RKO (cell line): ENCODE results near the gene COX7A2L.
"Not testable (repeated sequence)": the region's sequence is repeated elsewhere in the genome, so short reads cannot be mapped to it uniquely, and the experiment has no call there.

ENCODE experiments used
- DNase-seq: peaks from one replicate; pipeline ENCODE4 v3.0.0-alpha.2; 2016; ENCODE audit warnings: low spot score

COX7A2L gene

GRCh38 chr2:42367835-42368234 lies 6.8 kb upstream of the COX7A2L start:
- no peak for DNase-seq

- no peak for DNase-seq
These were observed 5.4 kb upstream of the COX7A2L start for GRCh38 chr2:42366411-42366810.

DNA sequence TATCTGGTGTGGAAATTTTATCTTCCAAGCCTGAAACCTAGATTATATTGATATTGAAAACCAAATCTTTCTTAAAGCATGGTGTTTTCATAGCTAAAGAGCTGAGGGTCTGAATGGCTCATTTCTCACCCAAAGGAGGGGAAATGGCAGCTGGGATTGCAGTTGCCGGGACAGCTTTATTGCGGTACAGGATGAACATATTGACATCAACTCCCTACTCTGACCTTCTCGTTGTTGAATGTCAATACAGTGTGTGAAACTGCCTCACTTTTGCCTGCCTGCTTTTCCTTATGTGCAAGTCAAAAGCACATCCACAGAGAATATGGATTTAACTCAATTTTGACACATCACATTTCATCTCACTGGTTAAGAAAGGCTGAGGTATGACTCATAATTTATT lies 3.6 kb upstream of the COX7A2L start:
- no peak for DNase-seq

- no peak for DNase-seq
These were observed 2.4 kb upstream of the COX7A2L start for GRCh38 chr2:42363413-42363812.

GRCh38 chr2:42361728-42362283 lies 789 bp upstream of the COX7A2L start:
- no peak for DNase-seq

- peak; percentile 4 for DNase-seq
These were observed 526 bp downstream of the COX7A2L start for GRCh38 chr2:42360493-42360889.

DNA sequence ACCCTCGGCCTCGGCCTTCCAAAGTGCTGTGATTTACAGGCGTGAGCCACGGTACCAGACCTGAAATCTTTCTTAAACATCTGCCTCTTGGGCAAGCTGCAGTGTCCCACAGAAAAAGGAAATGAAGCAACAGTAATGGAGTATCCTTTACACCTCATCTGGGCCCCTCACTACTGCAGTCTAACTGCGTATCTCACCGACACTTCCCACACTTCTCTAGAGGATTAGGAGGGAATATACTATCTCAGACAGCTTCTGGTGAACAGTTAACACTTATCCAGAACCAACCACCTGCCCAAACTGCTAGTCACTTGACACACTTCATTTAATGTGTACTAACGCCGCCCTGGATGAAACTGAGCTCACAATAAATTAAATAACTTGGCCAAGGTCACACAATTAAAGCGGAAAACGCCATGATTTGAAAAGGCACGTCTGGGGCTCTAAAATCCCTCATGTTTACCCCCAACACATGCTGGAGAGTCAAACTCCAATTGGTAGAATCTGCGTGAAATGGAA lies 993 bp downstream of the COX7A2L start:
- peak; percentile 57 for DNase-seq

DNA sequence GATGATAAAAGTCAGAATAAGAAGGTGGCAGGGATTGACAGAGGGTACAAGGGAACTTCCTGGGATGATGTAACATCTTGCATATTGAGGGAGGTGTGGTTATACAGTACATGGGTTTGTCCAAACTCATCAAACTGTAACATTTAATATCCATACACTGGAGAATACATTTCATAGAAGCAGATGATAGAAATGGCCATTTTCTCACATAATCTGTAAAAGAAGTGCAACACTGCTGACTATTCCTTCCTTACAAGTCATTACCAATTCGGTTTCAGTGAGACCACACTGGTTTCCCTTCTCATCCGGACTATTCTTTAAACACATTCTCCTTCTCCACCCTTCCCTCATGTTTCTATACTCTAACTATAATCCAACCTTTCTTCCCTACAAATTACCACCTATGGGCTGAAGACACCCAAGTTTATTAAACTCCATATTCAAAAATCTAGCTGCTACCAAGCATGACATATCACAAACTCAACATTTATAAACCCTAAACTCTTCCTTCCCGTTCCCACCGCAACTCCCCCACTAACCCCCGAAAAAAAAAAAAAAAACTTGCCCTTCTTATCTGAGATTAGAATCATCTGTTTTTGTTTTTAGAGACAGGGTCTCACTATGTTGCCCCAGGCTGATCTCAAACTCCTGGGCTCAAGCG lies 1.6 kb downstream of the COX7A2L start:
- peak; percentile 55 for DNase-seq

DNA sequence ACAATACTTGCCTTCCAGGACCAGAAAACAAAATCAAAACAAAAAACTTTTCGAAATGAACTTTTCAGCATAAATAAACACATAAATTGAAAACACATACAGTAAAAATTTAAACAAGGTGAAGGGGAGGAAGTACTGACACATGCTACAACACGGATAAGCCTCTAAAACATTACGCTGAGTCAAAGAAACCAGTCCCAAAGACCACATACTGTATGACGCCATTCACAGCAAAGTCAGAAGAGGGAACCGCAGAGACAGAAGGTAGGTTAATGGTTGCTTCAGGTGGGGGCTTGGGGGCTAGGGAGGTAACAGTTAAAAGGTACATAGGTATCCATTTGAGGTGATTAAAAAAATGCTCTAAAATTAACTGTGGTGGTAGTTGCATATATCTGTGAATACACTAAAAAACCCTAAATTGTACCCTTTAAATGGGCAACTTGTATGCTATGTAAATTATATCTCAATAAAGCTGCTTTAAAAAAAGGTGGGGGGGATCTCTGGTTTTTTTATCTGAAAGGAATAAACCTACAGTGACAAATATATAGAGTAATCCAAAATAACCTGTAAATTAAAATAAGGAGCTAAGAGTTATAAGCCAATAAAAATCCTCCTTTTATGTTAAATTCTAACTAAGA lies 7.1 kb downstream of the COX7A2L start:
- no peak for DNase-seq

- DNase-seq = no peak
These were observed 9.2 kb downstream of the COX7A2L start for GRCh38 chr2:42351864-42352263.

- no peak for DNase-seq
These were observed 10.5 kb downstream of the COX7A2L start for GRCh38 chr2:42350434-42351063.

GRCh38 chr2:42348113-42348805 lies 12.8 kb downstream of the COX7A2L start:
- no peak for DNase-seq

GRCh38 chr2:42347518-42347917 lies 13.5 kb downstream of the COX7A2L start:
- DNase-seq = not testable (repeated sequence)

DNA sequence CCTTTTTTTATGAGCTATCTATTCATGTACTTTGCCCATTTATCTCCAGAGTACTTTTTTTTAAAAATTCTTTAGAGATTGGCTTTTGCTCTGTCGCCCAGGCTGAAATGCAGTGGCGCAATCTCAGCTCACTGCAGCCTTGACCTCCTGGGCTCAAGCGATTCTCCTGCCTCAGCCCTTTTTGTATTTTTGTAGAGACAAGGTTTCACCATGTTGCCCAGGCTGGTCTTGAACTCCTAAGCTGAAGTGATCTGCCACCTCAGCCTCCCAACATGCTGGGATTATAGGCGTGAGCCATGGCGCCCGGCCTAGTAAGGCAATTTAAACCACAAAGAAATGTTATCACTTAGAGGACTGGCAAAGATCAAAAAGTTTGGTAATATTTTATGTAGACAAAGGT lies 14.2 kb downstream of the COX7A2L start:
- DNase-seq = not testable (repeated sequence)

DNA sequence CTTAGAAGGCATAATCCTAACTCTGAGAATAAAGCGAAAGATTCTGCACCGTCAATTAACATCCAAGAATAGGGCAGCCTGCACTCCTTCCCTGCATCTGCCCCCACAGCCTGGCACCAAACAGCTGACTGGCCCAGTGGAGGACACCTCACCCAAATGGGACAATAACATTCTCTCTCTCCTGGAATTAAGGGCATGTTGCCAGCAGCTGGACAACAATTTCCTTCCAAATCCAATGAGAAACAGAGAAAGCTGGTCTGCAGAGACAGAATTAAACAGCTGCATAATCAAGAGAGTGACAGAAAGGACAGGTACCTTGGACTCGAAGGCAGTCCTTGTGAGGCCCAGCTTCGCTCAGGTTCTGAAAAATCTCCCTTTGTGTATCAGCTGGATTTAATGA lies 15.0 kb downstream of the COX7A2L start:
- DNase-seq = no peak

GRCh38 chr2:42342795-42343241 lies 18.2 kb downstream of the COX7A2L start:
- DNase-seq = no peak

DNA sequence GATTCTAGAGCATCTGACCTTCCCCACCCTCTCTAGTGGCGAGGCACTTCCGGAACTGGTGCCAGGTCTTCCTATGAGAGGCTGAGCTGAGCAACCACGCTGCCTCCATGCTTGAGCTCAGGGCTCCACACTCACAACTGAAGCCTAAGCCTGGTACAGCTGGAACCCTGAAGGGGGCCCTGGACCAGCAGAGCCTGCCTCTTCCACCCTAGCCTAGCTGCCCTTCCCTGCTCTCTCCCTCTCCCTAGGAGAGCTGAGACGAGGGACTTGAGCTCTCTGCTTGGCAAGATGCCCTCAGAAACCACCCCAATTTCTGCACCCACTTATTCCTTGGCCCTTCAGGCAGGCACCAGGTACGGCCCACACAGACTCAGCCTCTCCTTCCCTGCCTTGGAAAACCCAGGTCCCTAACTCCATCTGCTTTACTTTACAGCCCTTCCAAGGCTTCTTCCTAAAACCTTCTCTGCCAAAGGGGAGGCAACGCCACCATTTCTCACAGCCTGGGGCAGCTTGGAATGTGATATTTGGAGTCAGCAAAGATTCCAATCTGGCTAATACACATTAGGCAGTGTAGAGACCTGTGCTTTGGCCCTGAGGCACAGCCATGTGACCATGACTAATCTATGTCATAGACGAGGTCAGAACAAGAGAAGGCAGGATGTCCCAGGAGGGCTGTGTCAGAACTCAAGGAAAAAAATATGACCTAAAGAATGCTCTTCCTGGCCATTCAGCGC lies 18.8 kb downstream of the COX7A2L start:
- peak; percentile 63 for DNase-seq

DNA sequence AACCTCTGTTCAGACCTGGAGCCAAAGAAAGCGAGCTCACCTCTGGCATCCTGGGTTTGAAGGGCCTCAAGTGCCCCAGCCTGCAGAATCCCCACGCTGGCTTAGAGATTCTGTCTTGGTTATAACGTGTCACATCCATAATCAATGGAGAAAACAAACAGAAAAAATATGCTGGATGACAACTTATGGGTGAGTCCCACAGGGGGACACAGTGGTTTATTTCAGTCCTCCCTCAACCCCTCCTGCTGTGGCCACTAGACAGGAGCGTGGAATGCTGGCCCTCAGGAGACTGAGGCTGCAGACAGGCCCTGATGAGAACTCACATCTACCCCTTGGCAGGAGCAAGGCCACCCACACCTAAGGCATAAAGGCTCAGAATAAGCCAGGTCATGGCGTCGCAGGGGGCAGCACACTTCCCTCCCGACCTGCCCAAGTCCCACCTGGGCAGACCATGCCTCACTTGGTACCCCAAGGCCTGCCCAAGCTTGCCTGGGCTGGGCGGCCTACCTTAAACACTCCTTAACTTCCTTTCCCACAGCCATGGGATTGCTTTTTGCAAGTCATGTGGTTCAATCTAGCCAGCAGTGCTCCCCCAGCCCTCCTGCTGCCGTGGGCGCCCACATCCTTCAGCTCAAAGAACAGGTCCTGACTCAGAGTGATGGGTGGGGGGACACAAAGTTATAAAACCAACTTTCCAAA lies 19.9 kb downstream of the COX7A2L start:
- no peak for DNase-seq

- no peak for DNase-seq
These were observed 20.7 kb downstream of the COX7A2L start for GRCh38 chr2:42340045-42340937.
